Measurements from ENCODE around the gene MACO1.
"Not testable (repeated sequence)": the region's sequence is repeated elsewhere in the genome, so short reads cannot be mapped to it uniquely, and the experiment has no call there.

The MACO1 gene

GRCh38 chr1:25458541-25459298, 28.0 kb downstream of the MACO1 start:
- no peak for FAIRE-seq

DNA sequence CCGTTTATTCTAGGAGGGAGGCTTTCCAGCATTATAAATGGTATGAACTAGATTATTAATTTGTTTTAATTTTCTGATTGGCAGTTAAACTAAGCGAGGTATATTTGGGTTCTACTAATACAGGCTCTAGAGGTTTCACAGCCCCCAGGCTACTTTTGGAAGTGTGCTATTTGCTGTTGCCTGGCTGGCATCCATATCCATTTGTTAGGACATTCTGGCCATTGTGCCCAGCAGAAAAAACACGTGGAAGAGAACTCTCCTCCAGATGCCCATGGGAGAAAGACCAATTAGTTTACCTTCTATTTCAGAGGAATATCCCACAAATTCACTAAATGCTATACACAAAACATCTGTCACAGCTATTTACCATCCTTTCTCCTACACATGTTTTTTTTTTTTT, 29.3 kb downstream of the MACO1 start:
- no peak for FAIRE-seq

GRCh38 chr1:25460816-25461215, 30.1 kb downstream of the MACO1 start:
- FAIRE-seq: not testable (repeated sequence)

GRCh38 chr1:25461849-25462248, 31.2 kb downstream of the MACO1 start:
- no peak for FAIRE-seq

DNA sequence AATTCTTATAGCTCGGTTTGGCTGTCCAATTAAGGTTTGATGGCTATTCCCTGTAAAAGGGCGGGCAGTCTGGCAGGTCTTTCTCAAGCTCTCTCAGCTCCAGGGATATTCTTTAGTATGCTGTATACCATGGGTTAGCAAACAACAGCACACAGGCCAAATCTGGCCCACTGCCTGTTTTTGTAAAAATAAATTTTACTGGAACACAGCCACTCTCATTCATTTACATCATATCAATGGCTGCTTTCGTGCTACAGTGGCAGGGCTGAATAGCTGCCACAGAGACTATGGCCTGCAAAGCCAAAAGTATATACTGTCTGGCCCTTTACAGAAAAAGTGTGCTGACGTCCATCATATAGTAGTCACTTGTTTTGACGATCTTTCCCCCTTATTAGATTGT, 32.0 kb downstream of the MACO1 start:
- no peak for FAIRE-seq

GRCh38 chr1:25467193-25467592, 36.5 kb downstream of the MACO1 start:
- FAIRE-seq: no peak

- no peak for FAIRE-seq
Observed at GRCh38 chr1:25467616-25468015, 36.9 kb downstream of the MACO1 start.

- no peak for FAIRE-seq
Observed at GRCh38 chr1:25468033-25468432, 37.3 kb downstream of the MACO1 start.

DNA sequence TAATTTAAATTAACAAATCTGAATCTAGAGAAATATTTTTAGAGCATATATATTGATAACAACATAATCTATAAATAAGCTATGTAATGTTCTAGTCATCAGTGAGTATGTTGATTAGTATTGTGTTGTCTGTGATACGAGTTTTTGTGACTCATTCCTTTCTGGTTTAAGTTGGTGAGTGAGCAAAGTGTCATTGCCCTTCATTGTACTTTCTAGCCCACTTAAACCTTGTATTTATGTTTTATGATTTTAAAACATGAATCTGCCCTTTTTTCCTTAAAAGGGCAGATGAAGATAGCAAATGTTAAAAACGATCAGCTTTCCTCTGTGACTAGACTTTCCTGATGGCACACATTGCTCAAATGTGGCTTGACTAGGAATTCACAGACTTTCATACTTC, 38.5 kb downstream of the MACO1 start:
- FAIRE-seq: no peak

DNA sequence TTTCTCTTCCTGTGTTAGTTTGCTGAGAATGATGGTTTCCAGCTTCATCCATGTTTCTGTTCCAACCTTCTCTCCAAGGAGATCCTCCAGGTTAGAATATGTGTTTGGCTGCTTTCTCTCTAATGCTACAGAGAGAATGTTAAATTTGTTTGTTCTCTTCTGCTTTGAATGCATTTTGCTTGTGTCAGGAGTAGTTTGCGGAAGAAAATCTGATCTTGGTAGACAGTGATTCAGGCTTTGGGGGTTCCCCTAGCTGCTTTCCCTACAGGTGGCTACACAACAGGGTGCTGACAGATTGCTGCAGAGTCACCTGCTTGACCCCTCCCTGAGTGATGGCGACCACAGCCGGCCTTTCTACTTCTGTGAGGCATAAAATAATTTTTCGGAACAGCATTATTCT, 41.8 kb downstream of the MACO1 start:
- no peak for FAIRE-seq

- no peak for FAIRE-seq
Observed at GRCh38 chr1:25473653-25474225, 43.0 kb downstream of the MACO1 start.

GRCh38 chr1:25474439-25475047, 43.8 kb downstream of the MACO1 start:
- no peak for FAIRE-seq

DNA sequence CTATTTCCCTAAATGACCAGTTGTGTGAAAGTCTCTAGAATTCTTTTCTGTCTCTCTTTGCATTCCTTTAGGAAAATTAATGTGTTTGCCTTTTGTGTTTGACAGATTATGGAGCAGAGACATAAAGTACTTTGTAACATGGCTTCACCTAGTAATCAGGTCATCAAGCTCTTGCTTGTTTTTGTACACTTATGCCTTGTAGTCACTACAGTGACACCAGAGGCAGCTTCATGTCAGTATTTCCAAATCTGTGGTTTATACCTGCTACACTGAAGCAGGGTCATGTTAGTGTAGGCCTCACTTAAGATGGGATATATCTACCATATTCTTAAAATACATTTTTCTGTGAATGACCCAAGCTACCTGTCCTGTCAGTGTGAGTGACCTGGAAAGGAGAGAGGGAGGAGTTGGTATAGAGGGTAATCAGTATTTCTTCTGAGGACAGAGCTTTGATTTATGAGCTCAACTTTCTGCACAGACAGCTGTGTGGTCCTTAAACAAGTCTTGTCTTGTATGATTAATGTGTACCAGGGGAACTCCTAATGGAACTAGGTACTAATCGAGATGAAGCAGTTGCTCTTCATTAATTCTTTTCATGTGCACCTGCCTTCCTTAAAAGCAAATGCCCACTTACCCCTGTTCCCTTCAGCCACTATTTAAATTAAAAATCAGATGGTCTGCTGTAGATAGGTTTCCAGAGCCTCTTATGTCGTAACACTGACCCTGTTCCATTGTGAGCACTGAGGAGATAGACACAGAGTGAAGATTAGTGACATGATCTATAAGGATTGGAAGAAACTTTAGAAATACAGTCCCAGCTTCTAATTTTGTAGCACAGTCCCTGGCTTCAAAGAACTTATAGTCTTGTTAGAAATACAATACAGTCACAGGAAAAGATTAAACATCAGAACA, 45.7 kb downstream of the MACO1 start:
- no peak for FAIRE-seq

DNA sequence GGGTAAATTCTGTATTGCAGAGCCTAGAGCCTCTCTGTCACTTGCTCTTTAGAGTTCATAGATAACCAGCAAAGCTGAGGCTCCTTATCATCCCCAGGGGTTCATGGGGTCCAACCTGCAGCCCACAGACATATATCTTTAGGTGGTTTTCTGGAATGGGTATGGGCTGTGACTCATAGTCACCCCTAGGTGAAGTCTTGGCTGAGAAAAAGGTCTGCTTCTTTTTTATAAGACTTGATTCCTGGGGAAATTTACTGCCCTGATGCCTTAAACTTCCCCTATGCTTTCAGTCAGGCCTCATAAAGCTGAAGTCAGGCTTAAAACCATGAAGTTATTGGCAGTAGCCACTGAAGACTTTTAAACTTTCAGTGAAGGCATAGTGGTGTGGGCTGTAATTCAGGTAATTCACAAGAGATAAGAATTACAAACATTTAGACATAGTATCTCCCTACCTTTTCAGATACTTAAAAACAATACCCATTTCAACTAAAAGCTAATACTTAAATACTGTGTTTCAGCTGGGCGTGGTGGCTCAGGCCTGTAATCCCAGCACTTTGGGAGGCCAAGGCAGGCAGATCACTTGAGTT, 46.8 kb downstream of the MACO1 start:
- FAIRE-seq: no peak

- FAIRE-seq: no peak
Observed at GRCh38 chr1:25478633-25479032, 47.9 kb downstream of the MACO1 start.

DNA sequence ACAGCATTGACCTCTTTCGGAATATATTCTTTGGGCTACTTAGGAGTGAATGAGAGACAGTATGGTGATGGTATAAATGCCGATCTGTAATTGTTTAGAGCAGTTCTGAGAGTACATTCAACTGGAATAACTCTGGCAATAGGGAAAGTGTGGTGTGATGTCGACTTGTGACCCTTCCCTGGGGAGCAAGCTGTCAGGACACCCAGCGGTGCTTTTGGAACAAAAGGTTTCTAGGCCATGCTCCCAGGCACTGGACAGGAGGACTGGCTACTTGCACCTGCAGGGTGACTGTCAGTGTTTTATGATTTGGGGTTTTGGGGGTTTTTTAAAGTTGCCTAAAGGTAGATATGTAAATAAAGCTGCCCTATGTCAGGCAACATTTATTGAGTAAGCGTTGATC, 50.9 kb downstream of the MACO1 start:
- FAIRE-seq: no peak

DNA sequence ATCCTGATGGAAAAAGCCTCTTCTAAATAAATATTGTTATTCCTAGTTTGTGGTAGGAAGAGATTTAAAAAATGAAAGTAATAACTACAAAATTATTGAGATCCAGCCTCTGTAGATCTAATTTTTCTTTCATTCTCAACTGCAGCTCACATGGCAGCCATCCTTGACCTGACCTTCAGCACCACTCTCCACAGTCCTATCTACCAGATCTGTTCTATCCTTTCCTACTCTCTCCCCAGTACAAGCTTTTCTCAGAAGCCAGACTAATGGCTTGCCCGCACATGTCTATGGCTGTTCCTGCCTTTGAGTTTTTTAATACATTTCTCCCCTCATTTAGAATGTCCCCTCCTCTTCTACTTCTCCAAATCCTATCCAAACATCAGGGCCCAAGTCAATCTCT, 51.5 kb downstream of the MACO1 start:
- FAIRE-seq: no peak

- FAIRE-seq: no peak
Observed at GRCh38 chr1:25484096-25484495, 53.4 kb downstream of the MACO1 start.

DNA sequence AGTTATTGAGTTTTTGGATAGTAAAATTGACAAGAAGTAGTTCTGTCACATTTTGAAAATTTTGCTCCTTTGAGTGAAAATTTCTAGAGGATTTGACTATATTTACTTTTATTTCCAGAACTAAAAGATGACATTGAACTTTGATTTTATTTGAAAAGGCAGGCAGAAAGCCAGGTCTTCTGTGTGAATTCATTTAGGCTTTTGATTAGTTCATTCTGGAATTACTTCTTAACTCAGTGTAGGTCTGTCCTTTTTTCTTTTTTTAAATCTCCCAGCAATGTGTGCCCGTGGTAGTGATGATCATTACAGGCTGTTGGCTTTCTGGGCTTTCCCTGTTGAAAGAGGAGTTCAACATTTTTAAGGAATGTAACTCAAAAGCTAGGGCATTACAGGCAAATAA, 53.8 kb downstream of the MACO1 start:
- FAIRE-seq: no peak

GRCh38 chr1:25485536-25486411, 55.1 kb downstream of the MACO1 start:
- no peak for FAIRE-seq

DNA sequence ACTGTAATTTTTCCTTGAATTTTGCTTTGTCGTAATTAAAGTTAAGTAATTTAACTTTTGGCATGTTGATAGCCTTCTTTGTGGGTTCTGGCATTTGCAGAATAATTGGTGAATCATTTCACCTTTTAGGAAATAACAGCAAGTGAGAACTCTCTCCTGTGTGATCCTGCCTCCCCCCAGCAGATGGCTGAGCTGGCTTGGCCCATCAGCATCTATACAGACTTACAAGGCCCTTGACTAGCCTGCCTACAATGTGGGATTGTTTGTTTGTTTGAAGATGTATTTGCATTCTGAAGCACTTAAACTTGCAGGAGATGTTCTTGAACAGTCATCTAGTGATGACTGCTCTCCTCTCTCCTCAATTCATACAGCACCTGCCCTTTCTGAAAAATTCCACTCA, 55.9 kb downstream of the MACO1 start:
- FAIRE-seq: no peak

- FAIRE-seq: no peak
Observed at GRCh38 chr1:25487628-25488027, 56.9 kb downstream of the MACO1 start.
